HuH-7.5 (cell line): ENCODE results near the gene SSNA1.

Experiments used
- DNase-seq: peaks from one replicate; pipeline ENCODE4 v3.0.0; 2011; ENCODE audit warnings: low spot score

SSNA1 gene

GRCh38 chr9:137188490-137189296 lies at the start of gene SSNA1, which contains the start of gene ANAPC2:
TSS of gene SSNA1 (plus strand) at chr9:137188676. CDS start at chr9:137188727, 51 bp downstream.
TSS of gene ANAPC2 (minus strand) at chr9:137188560. CDS start at chr9:137188532, 28 bp downstream.
- DNase-seq = peak; percentile 94

GRCh38 chr9:137138722-137139467 lies 49.6 kb upstream of the SSNA1 start, which contains the start of gene GRIN1:
TSS of gene GRIN1 (plus strand) at chr9:137139154. CDS start at chr9:137139487, 333 bp downstream.
- DNase-seq = no peak

GRCh38 chr9:137139468-137140150 lies 48.9 kb upstream of the SSNA1 start:
- no peak for DNase-seq

GRCh38 chr9:137140151-137141012 lies 48.1 kb upstream of the SSNA1 start:
- DNase-seq = no peak

- DNase-seq = no peak
Measured at GRCh38 chr9:137141050-137141810, 47.2 kb upstream of the SSNA1 start.

GRCh38 chr9:137141976-137142936 lies 46.2 kb upstream of the SSNA1 start:
- DNase-seq = no peak

- DNase-seq = no peak
Measured at GRCh38 chr9:137143459-137143858, 45.0 kb upstream of the SSNA1 start.

- no peak for DNase-seq
Measured at GRCh38 chr9:137145731-137146526, 42.5 kb upstream of the SSNA1 start.

GRCh38 chr9:137146527-137146918 lies 42.0 kb upstream of the SSNA1 start:
- no peak for DNase-seq

- no peak for DNase-seq
Measured at GRCh38 chr9:137147091-137147792, 41.2 kb upstream of the SSNA1 start.

- no peak for DNase-seq
Measured at GRCh38 chr9:137147793-137148160, 40.7 kb upstream of the SSNA1 start.

GRCh38 chr9:137148242-137148641 lies 40.2 kb upstream of the SSNA1 start:
- DNase-seq = no peak

- DNase-seq = no peak
Measured at GRCh38 chr9:137148661-137149060, 39.8 kb upstream of the SSNA1 start.

GRCh38 chr9:137149363-137149762 lies 39.1 kb upstream of the SSNA1 start:
- DNase-seq = no peak

GRCh38 chr9:137149942-137150616 lies 38.4 kb upstream of the SSNA1 start:
- DNase-seq = peak; percentile 90

GRCh38 chr9:137150617-137151457 lies 37.6 kb upstream of the SSNA1 start:
- DNase-seq = peak; percentile 85
